NT2/D1 (cell line): ENCODE results near the gene TSPEAR.

Experiments used
- SUZ12 ChIP-seq: IDR thresholded peaks from 2 replicates; pipeline ENCODE4 v1.6.1; 2011; ENCODE audit not compliant: insufficient read length, insufficient read depth; ENCODE audit errors: extremely low read depth
- YY1 ChIP-seq: IDR thresholded peaks from 2 replicates; pipeline ENCODE4 v1.6.1; 2011; ENCODE audit not compliant: insufficient read length, insufficient read depth

DNA sequence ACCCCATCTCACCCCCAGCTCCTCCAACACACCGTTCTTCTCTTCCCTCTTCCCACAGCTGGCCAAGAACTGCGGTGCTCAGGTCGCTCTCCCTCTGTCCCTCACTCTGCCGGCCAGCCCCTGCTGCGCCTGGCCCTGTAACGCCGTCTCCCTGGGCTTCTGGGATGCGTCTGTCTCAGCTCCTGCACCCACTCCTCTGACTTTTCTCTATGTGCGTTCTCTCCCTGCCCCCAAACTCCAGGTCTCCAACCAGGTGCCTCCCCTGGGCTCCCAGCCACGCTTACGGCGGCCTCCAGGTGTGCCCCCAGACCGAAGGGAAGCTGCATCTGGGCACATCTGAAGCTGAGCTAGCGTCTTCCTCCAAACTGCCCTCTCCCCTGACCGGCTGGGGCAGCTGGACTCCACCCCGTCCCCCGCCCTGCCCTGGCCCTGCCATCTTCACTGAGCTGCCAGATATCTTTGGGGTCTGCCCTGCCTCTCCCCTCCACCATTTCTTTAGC is 11.8 kb downstream of the TSPEAR start:
- TF ChIP-seq SUZ12 (no peak), YY1 (no peak)
